K562 (cell line): ENCODE results near the gene PTPRB. TPM values are rescaled to one million over a fixed set of nuclear protein-coding genes. Genes with fewer than 3 reads are reported as not detected.

Experiments
- CEBPG ChIP-seq, 3 experiments: fragments of 200-800 bp in 1 of 3; sonication (Bioruptor generic) in 1 of 3; sonication (generic) in 1 of 3; formaldehyde crosslinking in 1 of 3; IDR thresholded peaks in 2 of 3; conservative IDR thresholded peaks in 1 of 3; 2 replicates each; pipeline versions ENCODE4 v1.6.1 to v1.8.0; 2016 to 2022; ENCODE audit warnings: missing compliant biosample characterization in 2 of 3, missing genetic modification characterization in 2 of 3, mild to moderate bottlenecking in 1 of 3, missing genetic modification reagents in 1 of 3
- DPF2 ChIP-seq: fragments of 450-650 bp; IDR thresholded peaks from 2 replicates; pipeline ENCODE4 v1.6.1; 2016
- HEY1 ChIP-seq: fragments of 250-450 bp; sonication (Bioruptor Pico); IDR thresholded peaks from 2 replicates; pipeline ENCODE4 v1.5.0; 2020; ENCODE audit warnings: mild to moderate bottlenecking, moderate library complexity, borderline replicate concordance
- IRF2 ChIP-seq: sonication (generic); formaldehyde crosslinking; IDR thresholded peaks from 2 replicates; pipeline ENCODE4 v1.8.1; 2022; ENCODE audit warnings: mild to moderate bottlenecking, missing genetic modification reagents
- NR4A1 ChIP-seq, 2 experiments: fragments of 250-450 bp in 1 of 2; fragments of 450-650 bp in 1 of 2; sonication (Bioruptor Pico) in 1 of 2; IDR thresholded peaks; 2 replicates each; pipeline versions ENCODE4 v1.4.0 to v1.6.1; 2016 to 2020; ENCODE audit warnings: mild to moderate bottlenecking in 2 of 2, missing compliant biosample characterization in 1 of 2, missing genetic modification characterization in 1 of 2, moderate library complexity in 1 of 2
- SMAD4 ChIP-seq: fragments of 250-450 bp; sonication (Bioruptor Pico); conservative IDR thresholded peaks from 2 replicates; pipeline ENCODE4 v1.8.0; 2021; ENCODE audit warnings: inconsistent platforms, mild to moderate bottlenecking, moderate library complexity
- TCF7 ChIP-seq: sonication (generic); IDR thresholded peaks from 2 replicates; pipeline ENCODE4 v1.6.1; 2016; ENCODE audit warnings: antibody characterized with exemption, borderline replicate concordance
- ZBTB17 ChIP-seq: fragments of 450-650 bp; formaldehyde crosslinking; IDR thresholded peaks from 2 replicates; pipeline ENCODE4 v1.4.0; 2020; ENCODE audit warnings: mild to moderate bottlenecking
- polyA plus RNA-seq, 8 experiments: library from polyadenylated mRNA; depleted of rRNA in 4 of 8; stranded (reverse) in 5 of 8; unstranded in 3 of 8; fragments of >200 nt; fragmentation: Nextera tagmentation in 2 of 8; fragmentation: Illumina TruSeq in 1 of 8; extraction: Ambion mirVana in 2 of 8; extraction: Trizol in 1 of 8; gene quantifications; 2 replicates each; pipeline versions ENCODE4 v1.2.1 to v1.2.3, GENCODE V29; 2011 to 2014; ENCODE audit warnings: inconsistent platforms in 1 of 8, missing spikeins in 1 of 8
- total RNA-seq, 7 experiments: library from RNA; depleted of rRNA in 6 of 7; stranded (reverse); fragments of >200 nt in 6 of 7; fragmentation: Illumina TruSeq in 2 of 7; extraction: Trizol in 2 of 7; gene quantifications; 2 replicates each; pipeline versions ENCODE4 v1.2.1 to v1.2.3, GENCODE V29; 2011 to 2021; ENCODE audit warnings: low replicate concordance in 1 of 7
- TF ChIP-seq, protein P1 (sequence below): fragments of 250-450 bp; sonication (Bioruptor Pico); IDR thresholded peaks from 2 replicates; pipeline ENCODE4 v1.8.0; 2022; ENCODE audit warnings: inconsistent platforms
- TF ChIP-seq, protein P2 (sequence below): fragments of 250-450 bp; sonication (Bioruptor Pico); IDR thresholded peaks from 2 replicates; pipeline ENCODE4 v1.4.0; 2020; ENCODE audit warnings: mild to moderate bottlenecking, moderate library complexity
- TF ChIP-seq, protein P3 (sequence below): fragments of 200-600 bp; sonication (generic); IDR thresholded peaks from one replicate; pipeline ENCODE4 v1.6.1; 2012; ENCODE audit warnings: mild to moderate bottlenecking, low read depth, low read length, inconsistent platforms

Gene PTPRB
- total and polyA plus RNA-seq, 9 of the 15 experiments (the other 6 are each of a cell fraction or from before 2014, with no cell fraction given) = 0.46 to 5.9 (median 3.1) TPM

DNA sequence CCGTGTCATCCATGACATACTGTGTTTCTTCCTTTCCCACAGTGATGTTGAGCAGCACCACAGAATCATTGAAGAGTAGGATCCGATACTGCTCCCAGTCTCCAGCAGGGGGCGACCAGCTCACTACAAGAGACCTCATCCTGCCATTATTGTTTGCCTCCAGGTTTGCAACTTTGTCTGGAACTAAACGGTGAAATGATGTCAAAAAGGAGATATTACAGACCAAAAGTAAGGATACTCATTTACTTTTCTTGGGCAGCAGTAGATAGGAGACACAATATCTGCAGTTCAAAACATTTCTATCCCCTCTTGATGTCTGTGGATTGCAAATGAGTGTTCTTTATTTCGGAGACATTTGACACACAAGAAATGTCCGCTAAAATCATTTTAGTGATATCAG, 47.2 kb downstream of the PTPRB start (continued):
- TF ChIP-seq, protein P1, sequence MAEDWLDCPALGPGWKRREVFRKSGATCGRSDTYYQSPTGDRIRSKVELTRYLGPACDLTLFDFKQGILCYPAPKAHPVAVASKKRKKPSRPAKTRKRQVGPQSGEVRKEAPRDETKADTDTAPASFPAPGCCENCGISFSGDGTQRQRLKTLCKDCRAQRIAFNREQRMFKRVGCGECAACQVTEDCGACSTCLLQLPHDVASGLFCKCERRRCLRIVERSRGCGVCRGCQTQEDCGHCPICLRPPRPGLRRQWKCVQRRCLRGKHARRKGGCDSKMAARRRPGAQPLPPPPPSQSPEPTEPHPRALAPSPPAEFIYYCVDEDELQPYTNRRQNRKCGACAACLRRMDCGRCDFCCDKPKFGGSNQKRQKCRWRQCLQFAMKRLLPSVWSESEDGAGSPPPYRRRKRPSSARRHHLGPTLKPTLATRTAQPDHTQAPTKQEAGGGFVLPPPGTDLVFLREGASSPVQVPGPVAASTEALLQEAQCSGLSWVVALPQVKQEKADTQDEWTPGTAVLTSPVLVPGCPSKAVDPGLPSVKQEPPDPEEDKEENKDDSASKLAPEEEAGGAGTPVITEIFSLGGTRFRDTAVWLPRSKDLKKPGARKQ (CRISPR knock-in tag) = no peak
- peak; percentile 67 for TF ChIP-seq SMAD4 (CRISPR knock-in tag)
- TF ChIP-seq, protein P2, sequence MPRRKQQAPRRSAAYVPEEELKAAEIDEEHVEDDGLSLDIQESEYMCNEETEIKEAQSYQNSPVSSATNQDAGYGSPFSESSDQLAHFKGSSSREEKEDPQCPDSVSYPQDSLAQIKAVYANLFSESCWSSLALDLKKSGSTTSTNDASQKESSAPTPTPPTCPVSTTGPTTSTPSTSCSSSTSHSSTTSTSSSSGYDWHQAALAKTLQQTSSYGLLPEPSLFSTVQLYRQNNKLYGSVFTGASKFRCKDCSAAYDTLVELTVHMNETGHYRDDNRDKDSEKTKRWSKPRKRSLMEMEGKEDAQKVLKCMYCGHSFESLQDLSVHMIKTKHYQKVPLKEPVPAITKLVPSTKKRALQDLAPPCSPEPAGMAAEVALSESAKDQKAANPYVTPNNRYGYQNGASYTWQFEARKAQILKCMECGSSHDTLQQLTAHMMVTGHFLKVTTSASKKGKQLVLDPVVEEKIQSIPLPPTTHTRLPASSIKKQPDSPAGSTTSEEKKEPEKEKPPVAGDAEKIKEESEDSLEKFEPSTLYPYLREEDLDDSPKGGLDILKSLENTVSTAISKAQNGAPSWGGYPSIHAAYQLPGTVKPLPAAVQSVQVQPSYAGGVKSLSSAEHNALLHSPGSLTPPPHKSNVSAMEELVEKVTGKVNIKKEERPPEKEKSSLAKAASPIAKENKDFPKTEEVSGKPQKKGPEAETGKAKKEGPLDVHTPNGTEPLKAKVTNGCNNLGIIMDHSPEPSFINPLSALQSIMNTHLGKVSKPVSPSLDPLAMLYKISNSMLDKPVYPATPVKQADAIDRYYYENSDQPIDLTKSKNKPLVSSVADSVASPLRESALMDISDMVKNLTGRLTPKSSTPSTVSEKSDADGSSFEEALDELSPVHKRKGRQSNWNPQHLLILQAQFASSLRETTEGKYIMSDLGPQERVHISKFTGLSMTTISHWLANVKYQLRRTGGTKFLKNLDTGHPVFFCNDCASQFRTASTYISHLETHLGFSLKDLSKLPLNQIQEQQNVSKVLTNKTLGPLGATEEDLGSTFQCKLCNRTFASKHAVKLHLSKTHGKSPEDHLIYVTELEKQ (CRISPR knock-in tag) = 0 out of 2 replicates have a peak, but pooled peaks have one; percentile 23
- no peak for TF ChIP-seq TCF7
- 0 out of 2 replicates have a peak, but pooled peaks have one; percentile 23 for TF ChIP-seq ZBTB17 (CRISPR knock-in tag)
- TF ChIP-seq HEY1 (CRISPR knock-in tag) = no peak
- no peak for TF ChIP-seq CEBPG (CRISPR knock-in tag; IDR thresholded peaks at IDR 0.05)
- no peak for TF ChIP-seq CEBPG (tag; conservative IDR thresholded peaks at IDR 0.05 in 1 of 2, IDR thresholded peaks at IDR 0.05 in 1 of 2)
- no peak for TF ChIP-seq NR4A1 (CRISPR knock-in tag; IDR thresholded peaks at IDR 0.05)
- no peak for TF ChIP-seq NR4A1 (tag; IDR thresholded peaks at IDR 0.05)
- TF ChIP-seq, protein P3, sequence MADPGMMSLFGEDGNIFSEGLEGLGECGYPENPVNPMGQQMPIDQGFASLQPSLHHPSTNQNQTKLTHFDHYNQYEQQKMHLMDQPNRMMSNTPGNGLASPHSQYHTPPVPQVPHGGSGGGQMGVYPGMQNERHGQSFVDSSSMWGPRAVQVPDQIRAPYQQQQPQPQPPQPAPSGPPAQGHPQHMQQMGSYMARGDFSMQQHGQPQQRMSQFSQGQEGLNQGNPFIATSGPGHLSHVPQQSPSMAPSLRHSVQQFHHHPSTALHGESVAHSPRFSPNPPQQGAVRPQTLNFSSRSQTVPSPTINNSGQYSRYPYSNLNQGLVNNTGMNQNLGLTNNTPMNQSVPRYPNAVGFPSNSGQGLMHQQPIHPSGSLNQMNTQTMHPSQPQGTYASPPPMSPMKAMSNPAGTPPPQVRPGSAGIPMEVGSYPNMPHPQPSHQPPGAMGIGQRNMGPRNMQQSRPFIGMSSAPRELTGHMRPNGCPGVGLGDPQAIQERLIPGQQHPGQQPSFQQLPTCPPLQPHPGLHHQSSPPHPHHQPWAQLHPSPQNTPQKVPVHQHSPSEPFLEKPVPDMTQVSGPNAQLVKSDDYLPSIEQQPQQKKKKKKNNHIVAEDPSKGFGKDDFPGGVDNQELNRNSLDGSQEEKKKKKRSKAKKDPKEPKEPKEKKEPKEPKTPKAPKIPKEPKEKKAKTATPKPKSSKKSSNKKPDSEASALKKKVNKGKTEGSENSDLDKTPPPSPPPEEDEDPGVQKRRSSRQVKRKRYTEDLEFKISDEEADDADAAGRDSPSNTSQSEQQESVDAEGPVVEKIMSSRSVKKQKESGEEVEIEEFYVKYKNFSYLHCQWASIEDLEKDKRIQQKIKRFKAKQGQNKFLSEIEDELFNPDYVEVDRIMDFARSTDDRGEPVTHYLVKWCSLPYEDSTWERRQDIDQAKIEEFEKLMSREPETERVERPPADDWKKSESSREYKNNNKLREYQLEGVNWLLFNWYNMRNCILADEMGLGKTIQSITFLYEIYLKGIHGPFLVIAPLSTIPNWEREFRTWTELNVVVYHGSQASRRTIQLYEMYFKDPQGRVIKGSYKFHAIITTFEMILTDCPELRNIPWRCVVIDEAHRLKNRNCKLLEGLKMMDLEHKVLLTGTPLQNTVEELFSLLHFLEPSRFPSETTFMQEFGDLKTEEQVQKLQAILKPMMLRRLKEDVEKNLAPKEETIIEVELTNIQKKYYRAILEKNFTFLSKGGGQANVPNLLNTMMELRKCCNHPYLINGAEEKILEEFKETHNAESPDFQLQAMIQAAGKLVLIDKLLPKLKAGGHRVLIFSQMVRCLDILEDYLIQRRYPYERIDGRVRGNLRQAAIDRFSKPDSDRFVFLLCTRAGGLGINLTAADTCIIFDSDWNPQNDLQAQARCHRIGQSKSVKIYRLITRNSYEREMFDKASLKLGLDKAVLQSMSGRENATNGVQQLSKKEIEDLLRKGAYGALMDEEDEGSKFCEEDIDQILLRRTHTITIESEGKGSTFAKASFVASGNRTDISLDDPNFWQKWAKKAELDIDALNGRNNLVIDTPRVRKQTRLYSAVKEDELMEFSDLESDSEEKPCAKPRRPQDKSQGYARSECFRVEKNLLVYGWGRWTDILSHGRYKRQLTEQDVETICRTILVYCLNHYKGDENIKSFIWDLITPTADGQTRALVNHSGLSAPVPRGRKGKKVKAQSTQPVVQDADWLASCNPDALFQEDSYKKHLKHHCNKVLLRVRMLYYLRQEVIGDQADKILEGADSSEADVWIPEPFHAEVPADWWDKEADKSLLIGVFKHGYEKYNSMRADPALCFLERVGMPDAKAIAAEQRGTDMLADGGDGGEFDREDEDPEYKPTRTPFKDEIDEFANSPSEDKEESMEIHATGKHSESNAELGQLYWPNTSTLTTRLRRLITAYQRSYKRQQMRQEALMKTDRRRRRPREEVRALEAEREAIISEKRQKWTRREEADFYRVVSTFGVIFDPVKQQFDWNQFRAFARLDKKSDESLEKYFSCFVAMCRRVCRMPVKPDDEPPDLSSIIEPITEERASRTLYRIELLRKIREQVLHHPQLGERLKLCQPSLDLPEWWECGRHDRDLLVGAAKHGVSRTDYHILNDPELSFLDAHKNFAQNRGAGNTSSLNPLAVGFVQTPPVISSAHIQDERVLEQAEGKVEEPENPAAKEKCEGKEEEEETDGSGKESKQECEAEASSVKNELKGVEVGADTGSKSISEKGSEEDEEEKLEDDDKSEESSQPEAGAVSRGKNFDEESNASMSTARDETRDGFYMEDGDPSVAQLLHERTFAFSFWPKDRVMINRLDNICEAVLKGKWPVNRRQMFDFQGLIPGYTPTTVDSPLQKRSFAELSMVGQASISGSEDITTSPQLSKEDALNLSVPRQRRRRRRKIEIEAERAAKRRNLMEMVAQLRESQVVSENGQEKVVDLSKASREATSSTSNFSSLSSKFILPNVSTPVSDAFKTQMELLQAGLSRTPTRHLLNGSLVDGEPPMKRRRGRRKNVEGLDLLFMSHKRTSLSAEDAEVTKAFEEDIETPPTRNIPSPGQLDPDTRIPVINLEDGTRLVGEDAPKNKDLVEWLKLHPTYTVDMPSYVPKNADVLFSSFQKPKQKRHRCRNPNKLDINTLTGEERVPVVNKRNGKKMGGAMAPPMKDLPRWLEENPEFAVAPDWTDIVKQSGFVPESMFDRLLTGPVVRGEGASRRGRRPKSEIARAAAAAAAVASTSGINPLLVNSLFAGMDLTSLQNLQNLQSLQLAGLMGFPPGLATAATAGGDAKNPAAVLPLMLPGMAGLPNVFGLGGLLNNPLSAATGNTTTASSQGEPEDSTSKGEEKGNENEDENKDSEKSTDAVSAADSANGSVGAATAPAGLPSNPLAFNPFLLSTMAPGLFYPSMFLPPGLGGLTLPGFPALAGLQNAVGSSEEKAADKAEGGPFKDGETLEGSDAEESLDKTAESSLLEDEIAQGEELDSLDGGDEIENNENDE = no peak
- TF ChIP-seq DPF2 = no peak
- no peak for TF ChIP-seq IRF2 (CRISPR knock-in tag)
